ENCODE data around the gene CXorf65.

The CXorf65 gene

DNA sequence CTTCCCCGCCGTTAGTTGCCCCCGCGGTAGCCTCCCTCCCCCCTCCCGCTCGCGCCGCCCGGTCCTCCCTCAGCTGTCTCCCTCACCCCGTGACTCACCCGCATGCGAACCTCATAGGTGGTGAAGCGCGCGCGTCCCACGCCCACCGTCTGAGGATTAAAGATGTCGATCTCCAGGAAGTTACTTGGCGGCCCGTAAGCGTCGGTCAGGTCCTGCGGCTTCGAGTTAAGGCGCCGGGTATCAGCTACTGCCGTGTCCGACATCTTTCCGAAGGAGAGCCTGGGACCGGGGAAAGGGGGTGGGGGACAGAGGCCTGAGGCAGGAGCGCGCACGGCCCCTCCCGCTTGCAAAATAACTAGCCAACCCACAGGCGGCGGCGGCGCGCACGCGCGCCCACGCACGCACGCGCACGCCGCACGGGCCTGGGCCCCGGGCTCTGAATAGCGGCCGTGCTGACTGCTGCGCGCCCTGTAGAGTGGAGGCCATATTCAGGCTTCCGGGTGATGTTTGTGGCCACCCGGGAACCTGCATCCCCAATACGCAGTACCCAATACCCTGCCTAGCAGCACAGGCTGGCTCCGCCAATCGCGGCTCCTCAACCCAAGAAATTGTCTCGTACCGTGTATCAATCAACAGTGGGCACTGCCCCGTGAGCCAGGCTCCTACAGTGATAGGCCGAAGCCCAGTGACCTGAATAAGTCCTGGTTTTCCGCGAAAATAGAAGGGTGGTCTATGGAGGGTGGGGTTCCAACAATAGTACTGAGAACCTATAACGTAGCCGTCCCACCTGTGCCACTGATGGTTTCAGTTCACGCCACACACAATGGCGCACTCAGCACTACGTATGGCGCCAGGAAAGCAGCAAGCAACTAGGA, 38.3 kb downstream of the CXorf65 start, which contains the start of gene SNX12:
Gene SNX12 (minus strand): TSS at position 291 of the 875 bp plus-strand sequence. CDS start 28 bp downstream, at position 263.
- Mint-ChIP-seq H3K4me3 (peak within 1 kb of the TSS; percentile 88), H3K36me3 (peaks cover 11% of the 10 kb centered on the region), H3K4me1 (peaks cover 21% of the 10 kb centered on the region), H3K27me3 (peaks cover 11% of the 10 kb centered on the region), H3K27ac (peak within 1 kb of the TSS; percentile 99), H3K9me3 (no peaks in the 10 kb centered on the region)
- peak; percentile 93 for DNase-seq
- CTCF ChIA-PET, result no interaction called here

DNA sequence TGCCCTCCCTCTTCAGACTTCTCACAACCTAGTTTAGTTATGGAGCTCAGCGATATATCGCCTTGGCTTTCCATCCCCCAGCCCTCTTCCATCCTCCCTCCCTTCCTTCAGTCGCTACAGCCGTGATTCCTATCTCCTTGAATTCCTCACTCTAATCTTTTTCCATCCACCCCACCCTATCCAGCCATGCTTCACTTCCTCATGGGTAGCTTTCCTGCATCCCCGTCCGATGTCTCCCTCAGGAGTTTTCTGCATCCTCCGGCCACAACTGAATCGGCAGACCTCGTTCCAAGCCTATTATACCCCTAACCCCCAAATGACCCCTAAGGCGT, 38.9 kb downstream of the CXorf65 start:
- Mint-ChIP-seq H3K4me3 (peak overlapping the region; percentile 88), H3K36me3 (peaks cover 14% of the 10 kb centered on the region), H3K27me3 (peaks cover 5% of the 10 kb centered on the region), H3K9me3 (no peaks in the 10 kb centered on the region), H3K27ac (peak overlapping the region; percentile 95), H3K4me1 (peaks cover 21% of the 10 kb centered on the region)
- CTCF ChIA-PET, result interaction anchor here (0.6 kb wide), 2 partner anchors 151 to 354 kb away, joined by 3 to 4 read pairs; no protein-coding TSS in a partner anchor
- no peak for DNase-seq

GRCh38 chrX:71067089-71067488, 39.5 kb downstream of the CXorf65 start:
- CTCF ChIA-PET, result interaction anchor here (0.6 kb wide), 2 partner anchors 152 to 354 kb away, joined by 3 to 4 read pairs; no protein-coding TSS in a partner anchor
- Mint-ChIP-seq H3K9me3 (no peaks in the 10 kb centered on the region), H3K4me3 (peak overlapping the region; percentile 88), H3K4me1 (peaks cover 21% of the 10 kb centered on the region), H3K36me3 (peaks cover 16% of the 10 kb centered on the region), H3K27ac (peak overlapping the region; percentile 95), H3K27me3 (peaks cover 3% of the 10 kb centered on the region)
- no peak for DNase-seq

DNA sequence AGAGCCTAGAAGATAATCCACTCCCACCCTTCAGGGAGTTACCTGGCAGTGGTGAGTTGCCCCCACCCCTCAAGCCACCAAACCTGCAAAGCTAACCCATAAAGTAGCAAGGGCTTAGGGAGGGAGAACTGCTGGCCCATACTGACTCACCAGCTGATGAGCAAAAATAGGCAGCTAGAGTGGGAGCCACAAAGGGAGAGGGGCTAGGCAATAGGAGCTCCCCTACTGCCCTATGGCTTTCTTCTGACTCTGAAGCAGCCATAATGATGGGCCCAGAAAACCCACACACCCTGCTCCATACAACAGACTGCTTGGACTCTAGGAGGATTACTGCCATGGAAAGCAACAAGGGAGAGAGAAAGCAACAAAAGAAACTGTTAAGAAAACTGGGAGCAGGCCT, 46.4 kb downstream of the CXorf65 start:
- peaks cover 48% of the 10 kb centered on the region for H3K4me1 Mint-ChIP-seq
- H3K27ac Mint-ChIP-seq, result no peak overlapping the region

DNA sequence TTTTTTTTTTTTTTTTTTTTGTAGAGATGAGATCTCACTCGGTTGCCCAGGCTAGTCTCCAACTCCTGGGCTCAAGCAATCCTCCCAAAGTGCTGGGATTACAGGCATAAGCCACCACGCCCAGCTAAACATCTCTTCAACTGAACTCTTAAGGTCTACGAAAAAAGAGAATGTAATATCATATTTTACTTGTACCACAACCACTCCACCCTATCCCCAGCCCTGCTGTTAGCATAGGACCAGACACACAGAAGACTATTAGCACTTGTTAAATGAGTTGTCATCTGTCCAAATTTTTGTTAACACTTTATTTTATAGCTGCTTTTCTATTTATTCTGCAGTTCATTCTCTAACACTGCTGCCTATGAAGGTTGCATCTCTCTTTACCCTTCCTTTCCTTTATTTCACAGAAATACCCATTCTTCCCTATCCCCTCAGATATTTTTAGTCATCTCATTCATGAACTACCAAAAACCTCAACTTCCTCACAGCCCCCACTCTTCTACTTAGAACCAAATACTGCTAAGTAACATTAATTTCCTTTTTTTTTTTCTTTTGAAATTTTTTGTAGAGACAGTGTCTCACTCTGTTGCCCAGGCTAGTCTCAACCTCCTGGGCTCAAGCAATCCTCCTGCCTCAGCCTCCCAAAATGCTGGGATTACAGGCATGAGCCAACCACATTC, 48.6 kb downstream of the CXorf65 start:
- no peak for DNase-seq
- CTCF ChIA-PET, result interaction anchor here (1.0 kb wide), 1 partner anchor 54 kb away, joined by 3 read pairs; no protein-coding TSS in a partner anchor
- Mint-ChIP-seq H3K9me3 (no peaks in the 10 kb centered on the region), H3K27ac (peak overlapping the region; percentile 77), H3K36me3 (peaks cover 42% of the 10 kb centered on the region), H3K4me3 (no peak overlapping the region), H3K4me1 (peaks cover 40% of the 10 kb centered on the region), H3K27me3 (no peaks in the 10 kb centered on the region)

More for the DNA sequence above, 46.4 kb downstream of the CXorf65 start:
- H3K9me3 Mint-ChIP-seq, result no peaks in the 10 kb centered on the region
- peaks cover 43% of the 10 kb centered on the region for H3K36me3 Mint-ChIP-seq
- H3K4me3 Mint-ChIP-seq, result no peak overlapping the region
- no peaks in the 10 kb centered on the region for H3K27me3 Mint-ChIP-seq
- CTCF ChIA-PET, result no interaction called here
- no peak for DNase-seq

GRCh38 chrX:71056867-71057266, 49.7 kb downstream of the CXorf65 start:
- CTCF ChIA-PET, result no interaction called here
- DNase-seq, result no peak
- Mint-ChIP-seq H3K27ac (peak overlapping the region; percentile 67), H3K4me1 (peaks cover 40% of the 10 kb centered on the region), H3K4me3 (no peak overlapping the region), H3K36me3 (peaks cover 36% of the 10 kb centered on the region), H3K9me3 (no peaks in the 10 kb centered on the region), H3K27me3 (no peaks in the 10 kb centered on the region)
